Fibroblast of mammary gland (primary cell): Measurements from ENCODE around the gene CLMN.

Experiments used
- DNase-seq: peaks from one replicate; pipeline ENCODE4 v3.0.0-alpha.2; 2010; ENCODE audit warnings: low read depth
- H3K4me3 ChIP-seq: 2 replicates; pipeline ENCODE4 v1.5.1; 2011; ENCODE audit warnings: low read depth, mild to moderate bottlenecking, low read length, moderate library complexity; ENCODE audit not compliant: control insufficient read depth
- CTCF ChIP-seq: conservative IDR thresholded peaks from 2 replicates; pipeline ENCODE4 v1.5.1; 2011; ENCODE audit warnings: low read depth, low read length, inconsistent platforms; ENCODE audit not compliant: control insufficient read depth, insufficient read depth

Gene CLMN

GRCh38 chr14:95312311-95312710 lies 7.4 kb downstream of the CLMN start:
- no peak for DNase-seq
- no peak overlapping the region for H3K4me3 ChIP-seq

GRCh38 chr14:95311752-95312151 lies 8.0 kb downstream of the CLMN start:
- no peak overlapping the region for H3K4me3 ChIP-seq
- DNase-seq, result peak; percentile 54
- no peak for TF ChIP-seq CTCF

More at GRCh38 chr14:95312311-95312710, 7.4 kb downstream of the CLMN start:
- TF ChIP-seq CTCF, result no peak

GRCh38 chr14:95310635-95311380 lies 8.9 kb downstream of the CLMN start:
- no peak for TF ChIP-seq CTCF
- no peak overlapping the region for H3K4me3 ChIP-seq
- DNase-seq, result no peak

GRCh38 chr14:95309261-95310051 lies 10.3 kb downstream of the CLMN start:
- no peak for DNase-seq
- H3K4me3 ChIP-seq, result no peak overlapping the region
- TF ChIP-seq CTCF, result no peak

- H3K4me3 ChIP-seq, result no peak overlapping the region
- no peak for TF ChIP-seq CTCF
- DNase-seq, result no peak
Observed at GRCh38 chr14:95308073-95308472, 11.6 kb downstream of the CLMN start.

GRCh38 chr14:95307402-95308041 lies 12.2 kb downstream of the CLMN start:
- no peak for DNase-seq
- no peak for TF ChIP-seq CTCF

More at GRCh38 chr14:95307402-95308041, 12.2 kb downstream of the CLMN start:
- H3K4me3 ChIP-seq, result no peak overlapping the region
